Activated gamma-delta T cell treated with Interleukin-2 at 50 U/mL for 16 hours (primary cell): Measurements from ENCODE around the gene GJD3.

Experiments
- DNase-seq: peaks from one replicate; pipeline ENCODE4 v3.0.0-alpha.2; 2020

Gene GJD3

DNA sequence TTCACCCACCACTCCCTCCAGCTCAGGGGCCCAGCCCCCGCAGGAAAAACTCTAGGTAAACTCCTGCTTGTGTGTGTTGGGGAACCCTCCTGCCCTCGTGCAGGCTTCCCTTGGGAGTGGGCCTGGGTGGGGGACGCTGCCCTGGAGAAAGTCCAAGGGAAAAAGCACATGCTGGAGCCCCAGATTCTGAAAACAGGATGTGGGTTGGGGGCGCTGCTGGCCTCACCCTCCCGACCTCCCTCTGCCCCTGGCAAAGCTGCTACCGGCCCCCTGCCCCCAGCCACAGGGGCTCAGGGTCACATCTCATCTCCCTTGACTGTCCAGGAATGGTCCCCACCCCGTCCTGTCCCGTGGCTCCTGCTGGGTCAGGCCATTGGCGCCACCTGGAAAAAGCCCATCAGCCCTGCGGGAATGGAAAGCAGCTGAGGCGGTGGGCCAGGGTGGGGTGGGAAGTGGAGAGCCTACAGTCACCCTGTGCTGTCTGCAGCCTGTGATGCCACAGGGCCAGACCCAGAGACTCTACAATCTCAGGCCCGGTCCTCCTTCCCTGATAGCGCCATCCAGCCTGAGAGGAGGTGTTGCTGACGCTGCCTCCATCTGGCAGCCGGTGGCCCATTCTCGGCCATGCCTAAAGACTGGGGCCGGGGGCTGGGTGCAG, 2.5 kb upstream of the GJD3 start:
- no peak for DNase-seq

GRCh38 chr17:40366076-40366860, 1.7 kb upstream of the GJD3 start:
- no peak for DNase-seq

DNA sequence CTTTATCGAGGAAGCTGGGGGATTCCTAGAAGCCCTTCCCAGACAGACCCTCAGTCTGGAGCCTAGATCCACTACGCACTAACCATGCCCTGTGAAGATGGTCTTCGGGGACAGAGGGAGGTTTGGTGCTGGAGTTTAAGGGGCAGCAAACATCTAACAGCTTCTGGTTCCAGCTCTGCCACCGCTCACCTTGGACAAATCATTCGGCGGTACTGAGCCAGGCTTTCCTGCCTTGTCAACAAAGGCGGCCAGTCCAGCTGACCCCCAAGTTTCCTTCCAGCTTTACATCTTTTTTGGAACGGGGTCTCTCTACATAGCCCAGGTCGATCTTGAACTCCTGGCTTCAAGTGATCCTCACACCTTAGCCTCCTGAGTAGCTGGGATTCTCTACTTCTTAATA, 369 bp upstream of the GJD3 start:
- DNase-seq = no peak

- no peak for DNase-seq
Measured at GRCh38 chr17:40363111-40363827, 1.3 kb downstream of the GJD3 start.

- DNase-seq = peak; percentile 67
Measured at GRCh38 chr17:40362696-40363110, 1.8 kb downstream of the GJD3 start.

- no peak for DNase-seq
Measured at GRCh38 chr17:40361925-40362695, 2.4 kb downstream of the GJD3 start.

DNA sequence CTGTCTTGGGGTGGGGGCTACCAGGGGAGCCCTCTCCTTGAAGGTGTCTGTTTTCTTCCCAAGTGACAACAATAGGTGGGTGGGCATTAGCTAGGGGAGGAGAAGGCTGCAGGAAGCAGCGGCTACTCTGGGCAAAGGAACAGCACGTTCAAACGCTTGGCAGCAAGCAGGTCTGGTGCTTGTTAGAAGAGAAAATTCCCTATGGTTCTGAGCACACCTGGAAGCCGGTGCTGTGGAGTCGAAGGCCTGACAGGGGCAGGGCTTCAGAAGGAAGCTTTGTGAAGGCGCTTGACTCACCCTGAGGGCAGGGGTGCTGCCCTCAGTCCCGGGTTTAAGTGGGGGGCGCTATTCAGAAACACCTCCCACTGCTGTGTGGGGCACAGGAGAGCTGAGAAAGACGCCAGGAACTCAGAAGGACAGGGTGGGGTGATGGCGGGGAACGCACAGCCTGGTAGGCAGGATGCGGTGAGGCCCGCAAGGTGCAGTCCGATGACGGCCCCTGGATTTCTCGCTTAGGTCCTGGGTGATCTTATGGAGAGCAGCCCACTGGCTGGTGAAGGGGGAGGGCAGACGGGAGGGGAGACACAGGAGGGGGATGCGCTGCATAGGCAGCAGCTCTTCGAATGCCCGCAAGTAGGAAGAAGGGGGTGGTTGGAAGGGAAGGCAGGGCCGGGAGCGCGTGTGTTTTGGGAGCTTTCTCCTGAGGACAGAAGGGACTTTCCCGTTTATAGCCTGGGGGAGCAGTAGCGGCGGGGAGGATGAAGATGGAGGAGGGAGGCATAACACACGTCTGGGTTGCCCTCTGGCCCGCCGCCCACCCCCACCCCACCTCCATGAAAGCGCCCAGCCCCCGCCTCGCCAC, 3.2 kb downstream of the GJD3 start:
- DNase-seq = no peak

- DNase-seq = no peak
Measured at GRCh38 chr17:40360091-40360490, 4.4 kb downstream of the GJD3 start.

GRCh38 chr17:40358323-40359038, 6.1 kb downstream of the GJD3 start:
- peak; percentile 90 for DNase-seq

DNA sequence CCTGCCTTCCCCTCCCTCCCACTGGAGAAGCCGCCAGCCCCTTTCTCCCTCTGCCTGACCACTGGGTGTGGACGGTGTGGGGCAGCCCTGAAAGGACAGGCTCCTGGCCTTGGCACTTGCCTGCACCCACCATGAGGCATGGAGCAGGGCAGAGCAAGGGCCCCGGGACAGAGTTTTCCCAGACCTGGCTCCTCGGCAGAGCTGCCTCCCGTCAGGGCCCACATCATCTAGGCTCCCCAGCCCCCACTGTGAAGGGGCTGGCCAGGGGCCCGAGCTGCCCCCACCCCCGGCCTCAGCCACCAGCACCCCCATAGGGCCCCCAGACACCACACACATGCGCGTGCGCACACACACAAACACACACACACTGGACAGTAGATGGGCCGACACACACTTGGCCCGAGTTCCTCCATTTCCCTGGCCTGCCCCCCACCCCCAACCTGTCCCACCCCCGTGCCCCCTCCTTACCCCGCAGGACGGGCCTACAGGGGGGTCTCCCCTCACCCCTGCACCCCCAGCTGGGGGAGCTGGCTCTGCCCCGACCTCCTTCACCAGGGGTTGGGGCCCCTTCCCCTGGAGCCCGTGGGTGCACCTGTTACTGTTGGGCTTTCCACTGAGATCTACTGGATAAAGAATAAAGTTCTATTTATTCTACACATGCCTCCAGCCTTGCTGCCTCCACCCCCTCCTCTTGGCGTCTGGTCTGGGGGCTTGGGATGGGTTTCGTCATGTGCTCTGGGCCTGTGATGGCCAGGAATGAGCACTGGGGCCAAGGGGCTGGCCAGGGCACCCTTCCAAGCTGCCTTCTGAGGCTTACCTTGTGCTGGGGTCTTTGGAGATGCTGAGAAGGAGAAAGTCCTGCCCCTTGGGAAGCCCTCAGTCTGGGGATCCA, 7.3 kb downstream of the GJD3 start:
- no peak for DNase-seq

DNA sequence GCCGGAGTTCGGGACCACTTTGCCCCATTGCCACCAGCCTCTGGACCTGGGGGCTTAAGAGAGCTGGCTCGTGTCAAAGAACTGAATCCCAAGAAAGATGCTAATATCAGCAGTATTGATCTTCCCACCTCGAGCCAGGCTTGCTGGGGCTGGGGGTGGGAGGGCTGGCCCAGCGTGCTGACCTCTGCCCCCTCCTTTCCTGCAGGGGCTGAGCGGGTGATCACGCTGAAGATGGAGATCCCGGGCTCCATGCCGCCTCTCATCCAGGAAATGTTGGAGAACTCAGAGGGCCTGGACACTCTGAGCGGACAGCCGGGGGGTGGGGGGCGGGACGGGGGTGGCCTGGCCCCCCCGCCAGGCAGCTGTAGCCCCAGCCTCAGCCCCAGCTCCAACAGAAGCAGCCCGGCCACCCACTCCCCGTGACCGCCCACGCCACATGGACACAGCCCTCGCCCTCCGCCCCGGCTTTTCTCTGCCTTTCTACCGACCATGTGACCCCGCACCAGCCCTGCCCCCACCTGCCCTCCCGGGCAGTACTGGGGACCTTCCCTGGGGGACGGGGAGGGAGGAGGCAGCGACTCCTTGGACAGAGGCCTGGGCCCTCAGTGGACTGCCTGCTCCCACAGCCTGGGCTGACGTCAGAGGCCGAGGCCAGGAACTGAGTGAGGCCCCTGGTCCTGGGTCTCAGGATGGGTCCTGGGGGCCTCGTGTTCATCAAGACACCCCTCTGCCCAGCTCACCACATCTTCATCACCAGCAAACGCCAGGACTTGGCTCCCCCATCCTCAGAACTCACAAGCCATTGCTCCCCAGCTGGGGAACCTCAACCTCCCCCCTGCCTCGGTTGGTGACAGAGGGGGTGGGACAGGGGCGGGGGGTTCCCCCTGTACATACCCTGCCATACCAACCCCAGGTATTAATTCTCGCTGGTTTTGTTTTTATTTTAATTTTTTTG, 8.5 kb downstream of the GJD3 start:
- no peak for DNase-seq

GRCh38 chr17:40355123-40355803, 9.3 kb downstream of the GJD3 start:
- DNase-seq = peak; percentile 79

DNA sequence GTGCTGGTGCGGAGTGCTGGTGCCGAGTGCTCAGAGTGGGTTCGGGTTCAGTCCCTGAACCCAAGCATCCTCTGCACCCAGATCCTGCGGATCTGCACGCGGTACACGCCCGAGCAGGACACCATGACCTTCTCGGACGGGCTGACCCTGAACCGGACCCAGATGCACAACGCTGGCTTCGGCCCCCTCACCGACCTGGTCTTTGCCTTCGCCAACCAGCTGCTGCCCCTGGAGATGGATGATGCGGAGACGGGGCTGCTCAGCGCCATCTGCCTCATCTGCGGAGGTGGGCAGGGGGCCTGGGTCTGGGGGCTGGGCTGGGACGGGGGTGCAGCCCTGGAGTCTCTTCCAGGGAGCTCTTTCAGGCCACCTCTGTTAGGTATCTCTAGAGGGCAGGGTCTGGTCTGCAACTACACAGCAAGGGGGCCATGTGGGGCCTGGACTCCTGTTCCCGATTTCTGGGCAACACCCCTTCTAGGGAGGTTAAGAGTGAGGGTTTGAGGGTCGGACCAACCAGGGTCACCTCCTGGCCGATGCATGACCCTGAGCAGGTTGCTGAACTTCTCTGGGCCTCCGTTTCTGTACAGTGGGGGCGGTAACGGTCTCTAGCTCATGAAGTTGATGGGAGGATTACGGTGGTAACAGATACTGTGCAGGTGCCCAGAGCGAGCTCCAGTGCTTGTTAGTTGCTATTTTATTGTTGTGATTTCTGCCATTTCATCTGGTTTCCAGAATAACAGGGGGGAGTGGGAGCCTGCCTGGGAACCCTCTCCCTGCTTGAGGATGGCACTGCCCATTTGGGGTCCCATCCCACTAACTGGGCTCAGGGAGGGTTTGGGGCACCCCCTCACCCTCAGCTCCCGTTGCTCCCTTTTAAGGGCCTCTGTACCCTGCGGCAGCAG, 10.1 kb downstream of the GJD3 start:
- DNase-seq = no peak

DNA sequence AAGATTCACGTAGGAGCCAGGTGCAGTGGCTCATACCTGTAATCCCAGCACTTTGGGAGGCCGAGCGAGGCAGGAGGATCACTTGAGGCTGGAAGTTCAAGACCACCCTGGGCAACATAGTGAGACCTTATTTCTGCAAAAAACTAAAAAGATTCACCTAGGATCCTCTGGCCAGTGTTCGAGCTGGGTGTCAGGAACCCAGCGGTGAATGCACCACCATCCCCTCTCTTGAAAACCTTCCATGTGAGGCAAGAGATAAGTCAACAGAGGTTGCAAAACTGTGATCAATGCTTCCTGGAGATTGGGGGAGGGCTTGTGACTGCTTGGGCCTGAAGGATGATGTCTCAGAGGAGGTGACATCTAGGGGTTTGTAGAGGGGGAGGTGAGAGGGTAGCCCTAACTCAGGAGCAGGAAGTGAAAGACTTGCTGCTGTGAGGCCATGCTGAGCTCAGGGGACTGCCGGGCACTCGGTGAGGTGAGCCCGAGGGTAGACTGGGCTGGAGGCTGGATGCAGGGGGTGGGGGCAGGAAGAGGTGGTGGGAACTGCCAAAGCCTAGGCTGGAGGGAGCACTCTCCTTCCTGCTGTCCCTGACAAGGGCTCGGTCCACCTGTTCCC, 11.7 kb downstream of the GJD3 start:
- DNase-seq = no peak

DNA sequence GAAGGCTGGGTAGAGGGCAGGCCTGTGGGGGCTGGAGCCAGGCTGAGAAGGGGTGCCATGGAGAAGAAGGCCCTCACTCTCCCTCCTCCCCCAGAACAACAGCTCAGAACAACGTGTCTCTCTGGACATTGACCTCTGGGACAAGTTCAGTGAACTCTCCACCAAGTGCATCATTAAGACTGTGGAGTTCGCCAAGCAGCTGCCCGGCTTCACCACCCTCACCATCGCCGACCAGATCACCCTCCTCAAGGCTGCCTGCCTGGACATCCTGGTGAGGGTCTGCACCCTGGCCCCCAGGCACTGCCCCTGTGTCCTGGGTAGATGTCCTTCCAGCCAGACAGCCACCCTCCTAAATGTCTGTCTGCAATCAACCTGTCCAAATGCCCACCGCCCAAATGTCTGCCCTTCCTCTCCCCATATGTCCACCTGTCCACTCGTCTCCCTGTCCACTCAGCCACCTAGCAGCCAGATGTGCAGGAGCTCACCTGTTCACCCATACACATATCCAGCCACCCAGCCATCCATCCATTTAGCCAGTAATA, 12.2 kb downstream of the GJD3 start:
- no peak for DNase-seq

GRCh38 chr17:40351359-40352236, 12.9 kb downstream of the GJD3 start:
- no peak for DNase-seq
